Measurements from ENCODE around the gene SMAD3. TPM values are rescaled to one million over a fixed set of nuclear protein-coding genes. Genes with fewer than 3 reads are reported as not detected.

SMAD3 gene
- total RNA-seq = 27.0 and 28.9 TPM in 2 replicates

GRCh38 chr15:67065531-67066005 lies at the start of gene SMAD3:
Gene SMAD3 (plus strand): TSS chr15:67065602. CDS start chr15:67066155, 553 bp downstream.

Other genes with a start within 250 kb of the SMAD3 start
- gene AAGAB, start 189.1 kb downstream of the SMAD3 start, total RNA-seq = 38.5 and 38.7 TPM in 2 replicates
- gene IQCH, start 189.2 kb downstream of the SMAD3 start, total RNA-seq = 4.5 and 5.8 TPM in 2 replicates

All from hair follicle dermal papilla cell (primary cell).